ENCODE measurements around the gene MEX3A. TPM values are rescaled to one million over a fixed set of nuclear protein-coding genes. Genes with fewer than 3 reads are reported as not detected.
"Not testable (repeated sequence)": the region's sequence is repeated elsewhere in the genome, so short reads cannot be mapped to it uniquely, and the experiment has no call there.

MEX3A gene
- total RNA-seq, 2 donors from 2014 or later = 3.3 to 5.7 TPM

DNA sequence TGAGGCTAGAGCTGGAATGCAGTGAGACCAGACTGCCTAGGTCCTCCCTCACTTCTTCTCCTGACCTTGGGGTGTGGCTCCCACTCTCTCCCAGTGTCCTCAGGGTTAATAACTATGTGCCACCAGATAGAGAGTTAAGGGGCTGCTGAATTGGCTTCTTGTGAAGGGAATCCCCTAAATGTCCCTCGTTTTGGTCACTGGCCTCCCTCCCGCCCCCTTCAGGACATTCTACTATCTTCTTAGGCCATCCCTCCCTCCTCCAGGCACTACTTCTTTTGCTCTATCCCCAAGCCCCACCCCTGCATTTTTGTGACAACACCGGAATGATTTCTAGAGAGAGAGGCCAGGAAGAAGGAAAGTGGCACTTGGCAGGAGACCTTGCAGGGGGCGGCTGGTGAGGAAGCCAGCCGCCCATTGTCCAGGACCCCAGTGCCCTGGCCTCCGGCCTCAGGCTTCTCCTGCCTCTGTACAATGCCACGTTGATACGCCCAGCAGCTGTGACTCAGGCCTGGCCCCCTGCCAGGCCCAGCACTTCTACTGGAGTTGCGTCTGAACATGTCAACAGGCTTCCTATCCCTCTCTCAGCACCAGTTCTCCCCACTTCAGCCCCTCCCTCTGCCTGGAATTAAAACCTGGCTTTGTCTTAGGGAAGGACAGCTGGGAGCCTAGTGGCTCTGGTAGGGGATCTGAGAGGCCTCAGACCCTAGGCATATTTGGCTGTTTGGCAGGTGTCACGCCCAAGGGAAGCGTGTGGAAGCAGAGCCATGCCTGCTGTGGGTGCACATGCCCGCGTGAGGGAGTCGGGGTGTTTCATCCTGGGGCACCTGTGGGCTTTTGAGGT is 41.3 kb upstream of the MEX3A start:
- peaks cover 77% of the 10 kb centered on the region for H3K4me1 ChIP-seq (replicated peaks)
- TF ChIP-seq, protein P1, sequence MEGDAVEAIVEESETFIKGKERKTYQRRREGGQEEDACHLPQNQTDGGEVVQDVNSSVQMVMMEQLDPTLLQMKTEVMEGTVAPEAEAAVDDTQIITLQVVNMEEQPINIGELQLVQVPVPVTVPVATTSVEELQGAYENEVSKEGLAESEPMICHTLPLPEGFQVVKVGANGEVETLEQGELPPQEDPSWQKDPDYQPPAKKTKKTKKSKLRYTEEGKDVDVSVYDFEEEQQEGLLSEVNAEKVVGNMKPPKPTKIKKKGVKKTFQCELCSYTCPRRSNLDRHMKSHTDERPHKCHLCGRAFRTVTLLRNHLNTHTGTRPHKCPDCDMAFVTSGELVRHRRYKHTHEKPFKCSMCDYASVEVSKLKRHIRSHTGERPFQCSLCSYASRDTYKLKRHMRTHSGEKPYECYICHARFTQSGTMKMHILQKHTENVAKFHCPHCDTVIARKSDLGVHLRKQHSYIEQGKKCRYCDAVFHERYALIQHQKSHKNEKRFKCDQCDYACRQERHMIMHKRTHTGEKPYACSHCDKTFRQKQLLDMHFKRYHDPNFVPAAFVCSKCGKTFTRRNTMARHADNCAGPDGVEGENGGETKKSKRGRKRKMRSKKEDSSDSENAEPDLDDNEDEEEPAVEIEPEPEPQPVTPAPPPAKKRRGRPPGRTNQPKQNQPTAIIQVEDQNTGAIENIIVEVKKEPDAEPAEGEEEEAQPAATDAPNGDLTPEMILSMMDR (IDR thresholded peaks at IDR 0.05) = peak in 1 of 4 experiments; percentile 26
- TF ChIP-seq POLR2A (IDR thresholded peaks at IDR 0.05) (peak; percentile 59), POLR2AphosphoS5 (IDR thresholded peaks at IDR 0.05) (peak; percentile 95)
- no peaks in the 10 kb centered on the region for H3K36me3 ChIP-seq
- peak overlapping the region in 1 of 2 donors; percentile 19 for H3K4me3 ChIP-seq
- intact Hi-C loops (cut with DNase I) = no loop called here
- peak; percentile 95 for DNase-seq (ENCODE audit: low spot score)
- peak overlapping the region; percentile 93 to 94 for H3K27ac ChIP-seq
- H3K9me3 ChIP-seq = no peaks in the 10 kb centered on the region
- 8% methylated on average over 14 of the region's 14 CpGs for WGBS
- no peaks in the 10 kb centered on the region for H3K27me3 ChIP-seq (replicated peaks; ENCODE audit: insufficient read depth)

DNA sequence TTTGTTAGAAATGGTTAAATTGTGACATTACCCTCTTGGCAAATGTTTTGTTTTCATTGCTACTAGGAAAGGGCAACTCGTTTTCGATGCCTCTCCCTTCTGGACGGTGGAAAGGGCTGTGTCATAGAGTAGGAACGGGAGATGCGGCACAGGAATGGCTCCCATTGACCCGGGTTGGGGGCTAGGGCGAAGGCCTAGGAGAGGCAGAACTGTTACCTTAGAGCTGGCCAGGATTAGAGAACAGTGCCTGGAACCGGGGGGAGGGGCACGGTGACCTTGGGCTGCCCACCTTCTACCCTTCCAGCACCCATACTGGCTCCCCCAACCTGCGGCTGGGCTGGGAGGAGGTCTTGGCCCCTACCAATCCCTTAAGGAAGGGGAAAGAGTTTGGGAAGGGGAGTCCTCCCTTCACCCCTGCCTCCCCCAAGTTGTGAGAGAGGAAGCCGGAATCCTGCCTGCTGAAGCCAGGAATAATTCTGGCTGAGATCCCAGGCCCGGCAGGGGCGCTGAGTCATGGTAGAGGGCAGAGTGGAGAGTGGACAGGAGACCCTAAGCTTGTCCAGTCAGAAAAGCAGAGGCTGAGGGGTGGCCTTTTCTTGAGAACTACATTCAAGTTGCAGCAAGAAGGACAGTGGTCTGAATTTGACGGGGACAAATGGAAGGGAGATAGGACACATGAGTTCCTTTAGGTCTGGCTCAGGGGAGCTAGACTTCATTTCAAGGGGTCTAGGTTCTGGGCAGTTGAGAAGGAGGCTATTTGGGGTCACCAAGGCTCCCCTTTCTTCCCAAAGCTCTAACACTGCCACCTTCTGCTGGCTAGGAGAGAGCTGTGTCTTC is 40.5 kb upstream of the MEX3A start:
- intact Hi-C loops (cut with DNase I) = no loop called here
- Histone ChIP-seq H3K36me3 (no peaks in the 10 kb centered on the region), H3K27me3 (replicated peaks; ENCODE audit: insufficient read depth) (no peaks in the 10 kb centered on the region), H3K4me3 (peak overlapping the region; percentile 7 to 19), H3K4me1 (replicated peaks) (peaks cover 71% of the 10 kb centered on the region), H3K27ac (peak overlapping the region; percentile 93 to 94), H3K9me3 (no peaks in the 10 kb centered on the region)
- peak; percentile 50 for DNase-seq (ENCODE audit: low spot score)
- TF ChIP-seq POLR2AphosphoS5 (IDR thresholded peaks at IDR 0.05) (peak; percentile 4), POLR2A (IDR thresholded peaks at IDR 0.05) (peak; percentile 8)
- TF ChIP-seq, protein P1 (IDR thresholded peaks at IDR 0.05) = peak in 2 of 4 experiments; percentile 27 to 44
- 21% methylated on average over 14 of the region's 14 CpGs for WGBS

DNA sequence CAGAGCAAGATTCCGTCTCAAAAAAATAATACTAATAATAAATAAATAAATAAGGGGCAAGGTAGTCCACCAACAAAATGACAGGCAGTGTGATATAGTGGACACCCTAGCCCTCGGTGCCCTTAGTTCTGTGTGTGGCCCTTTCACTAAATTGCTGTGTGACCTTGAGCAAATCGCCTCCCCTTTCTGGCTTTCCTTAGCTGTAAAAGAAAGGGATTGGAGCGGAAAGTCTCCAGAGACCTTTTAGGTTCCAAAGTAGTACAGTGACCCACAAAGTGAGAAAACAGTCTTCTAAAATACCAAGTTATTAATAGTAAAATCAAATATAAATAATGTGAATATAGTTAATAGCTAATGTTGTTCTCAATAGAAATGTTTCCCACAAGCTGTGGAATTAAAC is 39.8 kb upstream of the MEX3A start:
- DNase-seq (ENCODE audit: low spot score) = no peak

DNA sequence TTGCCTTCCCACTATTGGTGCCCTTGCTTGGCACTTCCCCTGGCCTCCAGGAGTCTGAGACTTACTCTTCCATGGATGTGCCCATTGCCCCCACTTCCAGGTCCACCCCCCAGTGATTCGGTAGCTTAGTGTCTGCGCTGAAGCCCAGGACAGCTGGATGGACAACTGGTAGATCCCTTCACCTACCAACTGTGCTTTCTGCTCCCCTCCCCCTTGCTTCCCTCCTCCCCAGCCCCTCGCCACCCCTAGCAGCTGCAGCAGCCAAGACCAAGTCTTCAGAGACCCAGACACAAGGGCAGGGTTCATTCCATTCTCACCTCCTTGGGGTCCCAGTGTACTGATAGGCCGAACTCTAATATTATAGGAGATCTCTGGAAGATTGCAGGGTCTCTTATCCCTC is 39.2 kb upstream of the MEX3A start:
- intact Hi-C loops (cut with DNase I) = no loop called here
- DNase-seq (ENCODE audit: low spot score) = no peak
- 83% methylated on average over 4 of the region's 4 CpGs for WGBS

More for the DNA sequence above, 39.8 kb upstream of the MEX3A start:
- Histone ChIP-seq H3K4me3 (peak overlapping the region in 1 of 2 donors; percentile 19), H3K36me3 (no peaks in the 10 kb centered on the region), H3K27ac (peak overlapping the region; percentile 93 to 94), H3K27me3 (replicated peaks; ENCODE audit: insufficient read depth) (no peaks in the 10 kb centered on the region), H3K9me3 (no peaks in the 10 kb centered on the region), H3K4me1 (replicated peaks) (peaks cover 78% of the 10 kb centered on the region)
- intact Hi-C loops (cut with DNase I) = no loop called here
- TF ChIP-seq POLR2A (IDR thresholded peaks at IDR 0.05) (no peak), POLR2AphosphoS5 (IDR thresholded peaks at IDR 0.05) (no peak)
- TF ChIP-seq, protein P1 (IDR thresholded peaks at IDR 0.05) = no peak
- WGBS = 53% methylated on average over 4 of the region's 4 CpGs

DNA sequence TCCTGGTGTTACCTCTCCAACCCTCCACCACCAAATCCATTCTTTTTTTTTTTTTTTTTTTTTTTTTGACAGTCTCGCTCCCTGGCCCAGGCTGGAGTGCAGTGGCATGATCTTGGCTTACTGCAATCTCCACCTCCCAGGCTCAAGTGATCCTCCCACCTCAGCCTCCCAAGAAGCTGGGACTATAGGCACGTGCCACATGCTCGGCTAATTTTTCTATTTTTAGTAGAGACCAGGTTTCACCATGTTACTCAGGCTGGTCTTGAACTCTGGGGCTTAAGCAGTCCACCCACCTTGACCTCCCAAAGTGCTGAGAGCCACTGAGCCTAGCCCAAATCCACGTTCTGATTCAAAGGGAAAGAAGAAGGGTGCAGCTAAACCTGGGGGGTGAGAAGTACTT is 38.7 kb upstream of the MEX3A start:
- intact Hi-C loops (cut with DNase I); H3K27me3 ChIP-seq (replicated peaks; ENCODE audit: insufficient read depth); H3K36me3 ChIP-seq; H3K9me3 ChIP-seq; H3K4me3 ChIP-seq; DNase-seq (ENCODE audit: low spot score): not testable (repeated sequence)
- 41% methylated on average over 4 of the region's 4 CpGs for WGBS
- Histone ChIP-seq H3K27ac (peak overlapping the region; percentile 93 to 94), H3K4me1 (replicated peaks) (peaks cover 81% of the 10 kb centered on the region)

More for the DNA sequence above, 39.2 kb upstream of the MEX3A start:
- peak overlapping the region; percentile 93 to 94 for H3K27ac ChIP-seq
- peaks cover 83% of the 10 kb centered on the region for H3K4me1 ChIP-seq (replicated peaks)
- H3K4me3 ChIP-seq = no peak overlapping the region
- no peaks in the 10 kb centered on the region for H3K9me3 ChIP-seq
- H3K27me3 ChIP-seq (replicated peaks; ENCODE audit: insufficient read depth) = no peaks in the 10 kb centered on the region
- TF ChIP-seq POLR2AphosphoS5 (IDR thresholded peaks at IDR 0.05) = no peak
- TF ChIP-seq, protein P1 (IDR thresholded peaks at IDR 0.05) = no peak
- TF ChIP-seq POLR2A (IDR thresholded peaks at IDR 0.05) = no peak
- H3K36me3 ChIP-seq = no peaks in the 10 kb centered on the region

Measured in prostate gland (tissue), 2 donors.